Measurements from ENCODE around the gene SYNGR3.

- TF ChIP-seq CTCF (IDR thresholded peaks at IDR 0.05): no peak
- no peak for TF ChIP-seq POLR2AphosphoS5 (IDR thresholded peaks at IDR 0.05; ENCODE audit: low read depth, low read length)
- no peak for TF ChIP-seq SIN3A (IDR thresholded peaks at IDR 0.05; ENCODE audit: borderline replicate concordance, insufficient read depth, low read depth, low read length)
- no peak for TF ChIP-seq REST (IDR thresholded peaks at IDR 0.05; ENCODE audit: insufficient read depth in 1 of 2, low read depth in 2 of 2, low read length in 1 of 2)
These were observed 18.3 kb downstream of the SYNGR3 start for GRCh38 chr16:2008009-2008526.
